GM21737 (cell line): ENCODE results near the gene KLHDC7B.

Experiments
- ATAC-seq: cut with Tn5 transposase; IDR thresholded peaks from one replicate; pipeline ENCODE4 v1.9.1; 2021; ENCODE audit warnings: mild to moderate bottlenecking, moderate library complexity; ENCODE audit not compliant: unreplicated experiment

KLHDC7B gene

GRCh38 chr22:50547263-50547985 is 1.7 kb downstream of the KLHDC7B start:
- no peak for ATAC-seq

- no peak for ATAC-seq
Measured at GRCh38 chr22:50548040-50548920, 2.6 kb downstream of the KLHDC7B start.

- no peak for ATAC-seq
Measured at GRCh38 chr22:50548921-50549790, 3.5 kb downstream of the KLHDC7B start.

GRCh38 chr22:50550395-50550794 is 4.7 kb downstream of the KLHDC7B start:
- no peak for ATAC-seq

- no peak for ATAC-seq
Measured at GRCh38 chr22:50551160-50551752, 5.6 kb downstream of the KLHDC7B start.

- ATAC-seq, result no peak
Measured at GRCh38 chr22:50553310-50553709, 7.6 kb downstream of the KLHDC7B start.

GRCh38 chr22:50556703-50557102 is 11.0 kb downstream of the KLHDC7B start:
- no peak for ATAC-seq

GRCh38 chr22:50560034-50560433 is 14.3 kb downstream of the KLHDC7B start:
- no peak for ATAC-seq

GRCh38 chr22:50561401-50562358 is 16.0 kb downstream of the KLHDC7B start:
- ATAC-seq, result no peak

GRCh38 chr22:50562523-50563412 is 17.1 kb downstream of the KLHDC7B start, which contains the start of gene SYCE3:
Gene SYCE3 (minus strand): TSS chr22:50562919. CDS start chr22:50556405, 6,514 bp downstream.
- ATAC-seq, result peak; percentile 88

- ATAC-seq, result no peak
Measured at GRCh38 chr22:50563413-50564160, 17.9 kb downstream of the KLHDC7B start.

GRCh38 chr22:50564289-50564688 is 18.6 kb downstream of the KLHDC7B start:
- ATAC-seq, result no peak

- no peak for ATAC-seq
Measured at GRCh38 chr22:50567721-50568252, 22.1 kb downstream of the KLHDC7B start.

GRCh38 chr22:50568626-50569025 is 22.9 kb downstream of the KLHDC7B start:
- no peak for ATAC-seq

GRCh38 chr22:50569041-50569459 is 23.4 kb downstream of the KLHDC7B start:
- ATAC-seq, result no peak

- no peak for ATAC-seq
Measured at GRCh38 chr22:50569896-50570535, 24.3 kb downstream of the KLHDC7B start.

- no peak for ATAC-seq
Measured at GRCh38 chr22:50570861-50571260, 25.2 kb downstream of the KLHDC7B start.
